K562 (cell line): Measurements from ENCODE around the gene CD300LB.

Experiments
- JUN ChIP-seq, 2 experiments: sonication (generic) in 1 of 2; formaldehyde crosslinking in 1 of 2; IDR thresholded peaks; 2 replicates each; pipeline versions ENCODE4 v1.6.1 to v1.8.0; 2012 to 2022; ENCODE audit warnings: borderline replicate concordance in 2 of 2, mild to moderate bottlenecking in 2 of 2, improper control_type of control experiment in 1 of 2, low read depth in 1 of 2, low read length in 1 of 2, missing genetic modification reagents in 1 of 2
- MYC ChIP-seq, 2 experiments: fragments of 250-450 bp in 1 of 2; sonication (Bioruptor Pico) in 1 of 2; IDR thresholded peaks; 2 replicates each; pipeline versions ENCODE4 v1.5.1 to v1.6.1; 2012 to 2021; ENCODE audit warnings: low read depth in 2 of 2, borderline replicate concordance in 1 of 2, improper control_type of control experiment in 1 of 2, low read length in 1 of 2, mild to moderate bottlenecking in 1 of 2, moderate library complexity in 1 of 2
- ZKSCAN8 ChIP-seq: fragments of 200-800 bp; sonication (Bioruptor generic); IDR thresholded peaks from 2 replicates; pipeline ENCODE4 v1.6.1; 2016; ENCODE audit warnings: missing genetic modification characterization, missing compliant biosample characterization
- ZNF140 ChIP-seq: fragments of 250-450 bp; sonication (Bioruptor Pico); IDR thresholded peaks from 2 replicates; pipeline ENCODE4 v1.8.0; 2021; ENCODE audit warnings: moderate library complexity, mild to moderate bottlenecking, inconsistent platforms
- ZNF224 ChIP-seq: sonication (generic); formaldehyde crosslinking; IDR thresholded peaks from 2 replicates; pipeline ENCODE4 v1.8.0; 2022; ENCODE audit warnings: mild to moderate bottlenecking, missing genetic modification reagents
- TF ChIP-seq, protein P1 (sequence below): fragments of 250-450 bp; sonication (Bioruptor Pico); IDR thresholded peaks from 2 replicates; pipeline ENCODE4 v1.5.0; 2020; ENCODE audit warnings: mild to moderate bottlenecking, borderline replicate concordance

DNA sequence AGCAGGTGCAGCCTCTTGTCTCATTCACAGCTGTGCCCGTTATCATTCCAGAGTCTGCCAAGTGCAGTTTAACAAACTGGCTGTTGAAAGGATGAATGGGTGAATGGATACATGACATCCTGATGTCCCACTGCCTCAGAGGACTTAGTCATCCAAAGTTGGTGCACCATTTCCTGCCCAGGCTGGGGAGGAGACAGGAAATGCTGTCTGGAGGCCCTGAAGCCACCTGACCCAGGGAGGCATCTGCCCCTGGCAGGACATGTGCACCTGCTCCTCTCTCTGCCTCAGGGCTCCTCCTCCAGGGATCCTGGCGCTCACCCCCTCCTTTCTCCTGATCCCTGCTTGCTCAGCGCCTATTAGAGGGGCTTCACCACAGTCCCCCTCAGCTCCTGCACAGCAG is 16.5 kb upstream of the CD300LB start:
- no peak for TF ChIP-seq JUN (IDR thresholded peaks at IDR 0.05; ENCODE audit: borderline replicate concordance, low read depth, low read length)
- no peak for TF ChIP-seq JUN (CRISPR knock-in tag; IDR thresholded peaks at IDR 0.05; ENCODE audit: borderline replicate concordance)
- TF ChIP-seq, protein P1, sequence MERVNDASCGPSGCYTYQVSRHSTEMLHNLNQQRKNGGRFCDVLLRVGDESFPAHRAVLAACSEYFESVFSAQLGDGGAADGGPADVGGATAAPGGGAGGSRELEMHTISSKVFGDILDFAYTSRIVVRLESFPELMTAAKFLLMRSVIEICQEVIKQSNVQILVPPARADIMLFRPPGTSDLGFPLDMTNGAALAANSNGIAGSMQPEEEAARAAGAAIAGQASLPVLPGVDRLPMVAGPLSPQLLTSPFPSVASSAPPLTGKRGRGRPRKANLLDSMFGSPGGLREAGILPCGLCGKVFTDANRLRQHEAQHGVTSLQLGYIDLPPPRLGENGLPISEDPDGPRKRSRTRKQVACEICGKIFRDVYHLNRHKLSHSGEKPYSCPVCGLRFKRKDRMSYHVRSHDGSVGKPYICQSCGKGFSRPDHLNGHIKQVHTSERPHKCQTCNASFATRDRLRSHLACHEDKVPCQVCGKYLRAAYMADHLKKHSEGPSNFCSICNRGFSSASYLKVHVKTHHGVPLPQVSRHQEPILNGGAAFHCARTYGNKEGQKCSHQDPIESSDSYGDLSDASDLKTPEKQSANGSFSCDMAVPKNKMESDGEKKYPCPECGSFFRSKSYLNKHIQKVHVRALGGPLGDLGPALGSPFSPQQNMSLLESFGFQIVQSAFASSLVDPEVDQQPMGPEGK (CRISPR knock-in tag), result no peak
- TF ChIP-seq ZKSCAN8 (CRISPR knock-in tag), result no peak
- no peak for TF ChIP-seq MYC (IDR thresholded peaks at IDR 0.05; ENCODE audit: low read depth, low read length)
- no peak for TF ChIP-seq MYC (CRISPR knock-in tag; IDR thresholded peaks at IDR 0.05; ENCODE audit: borderline replicate concordance, low read depth)
- no peak for TF ChIP-seq ZNF140 (CRISPR knock-in tag)
- no peak for TF ChIP-seq ZNF224 (CRISPR knock-in tag)
